Hematopoietic multipotent progenitor cell treated with erythropoietin and hydrocortisone succinate and interleukin-3 and kit ligand, for 4 days (in vitro differentiated cells): ENCODE results near the gene GJB4.
"Not testable (repeated sequence)": the region's sequence is repeated elsewhere in the genome, so short reads cannot be mapped to it uniquely, and the experiment has no call there.

Experiments
- DNase-seq: peaks from one replicate; pipeline ENCODE4 v3.0.0-alpha.2; 2015

GJB4 gene

DNA sequence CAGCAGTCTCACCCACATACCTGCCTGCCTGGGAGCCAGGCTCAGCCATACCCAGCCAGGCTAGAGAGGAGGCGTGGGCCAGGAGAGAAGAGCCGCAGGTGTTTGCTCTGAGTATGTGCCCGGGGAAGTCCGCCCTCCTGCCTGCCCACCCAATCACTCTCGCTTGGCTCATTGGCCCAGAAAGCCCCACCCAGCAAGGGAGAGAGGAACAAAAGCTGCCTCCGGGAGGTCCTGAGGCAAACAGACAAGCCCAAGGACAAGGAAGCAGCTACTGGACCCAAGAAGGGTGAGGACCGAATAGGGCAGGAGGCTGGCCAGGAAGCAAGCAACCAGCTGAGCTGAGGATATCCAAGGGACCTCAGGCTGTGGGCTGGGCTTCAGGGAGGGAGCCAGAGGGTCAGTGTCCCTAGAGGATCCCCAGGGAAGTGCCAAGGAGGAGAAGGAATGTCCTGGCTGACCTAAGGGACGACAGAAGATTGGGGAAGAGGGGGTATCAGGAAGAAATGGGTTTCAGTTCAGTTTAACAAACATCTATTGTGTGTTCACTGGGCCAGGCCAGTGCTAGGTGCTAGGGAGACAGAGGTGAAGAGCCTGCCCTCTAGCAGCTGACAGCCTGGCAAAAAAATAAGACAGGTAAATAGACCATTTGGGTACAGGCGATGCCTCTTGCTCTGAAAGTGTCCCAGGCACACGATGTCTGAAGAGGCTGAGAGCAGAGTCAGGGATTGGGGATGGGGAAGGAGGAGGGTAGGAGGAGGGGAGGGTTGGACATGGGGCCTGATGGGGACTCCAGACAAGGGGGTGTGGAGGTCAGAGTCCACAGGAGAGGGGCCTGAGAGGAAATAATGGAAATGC lies at the start of gene GJB4:
Gene GJB4 (plus strand): TSS at position 238 of the 855 bp plus-strand sequence. CDS start 1,515 bp downstream, outside the sequence.
- DNase-seq = no peak

DNA sequence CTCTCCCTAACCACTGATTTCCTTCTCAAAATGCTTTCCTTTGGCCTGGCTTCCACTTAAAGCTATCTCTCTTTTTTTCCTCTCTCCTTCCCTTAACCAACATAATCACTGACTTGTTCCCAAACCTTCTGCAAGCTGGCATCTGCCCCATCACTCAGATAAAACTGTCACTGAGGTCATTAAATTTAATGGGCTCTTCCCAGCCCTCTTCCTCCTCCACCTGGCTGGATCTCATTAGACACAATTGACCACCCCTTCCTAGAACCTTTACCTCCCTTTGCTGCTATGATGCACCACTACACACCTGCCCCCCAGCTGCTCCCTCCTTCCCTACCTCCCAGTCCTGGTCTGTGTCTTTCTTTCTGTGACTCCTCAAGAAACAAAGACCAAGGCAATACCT lies 48.7 kb upstream of the GJB4 start:
- DNase-seq = no peak

DNA sequence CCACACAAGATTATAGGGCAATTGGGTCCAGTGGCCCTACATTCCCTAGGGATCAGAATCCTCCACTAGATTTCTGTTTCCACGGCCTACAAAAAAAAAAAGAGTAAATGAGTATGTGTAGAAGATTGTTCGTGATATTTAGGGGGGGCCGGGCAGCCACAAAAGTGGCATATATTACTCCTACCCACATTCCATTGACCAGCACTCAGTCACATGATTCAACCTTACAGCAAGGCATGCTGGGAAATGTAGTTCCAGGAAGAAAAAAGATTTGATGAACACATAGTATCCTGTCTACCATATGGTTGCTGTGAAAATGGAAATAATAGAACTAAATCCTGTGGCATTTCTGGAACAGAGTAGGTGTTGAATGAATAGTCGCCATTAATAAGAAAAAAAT lies 48.1 kb upstream of the GJB4 start:
- peak; percentile 16 for DNase-seq

DNA sequence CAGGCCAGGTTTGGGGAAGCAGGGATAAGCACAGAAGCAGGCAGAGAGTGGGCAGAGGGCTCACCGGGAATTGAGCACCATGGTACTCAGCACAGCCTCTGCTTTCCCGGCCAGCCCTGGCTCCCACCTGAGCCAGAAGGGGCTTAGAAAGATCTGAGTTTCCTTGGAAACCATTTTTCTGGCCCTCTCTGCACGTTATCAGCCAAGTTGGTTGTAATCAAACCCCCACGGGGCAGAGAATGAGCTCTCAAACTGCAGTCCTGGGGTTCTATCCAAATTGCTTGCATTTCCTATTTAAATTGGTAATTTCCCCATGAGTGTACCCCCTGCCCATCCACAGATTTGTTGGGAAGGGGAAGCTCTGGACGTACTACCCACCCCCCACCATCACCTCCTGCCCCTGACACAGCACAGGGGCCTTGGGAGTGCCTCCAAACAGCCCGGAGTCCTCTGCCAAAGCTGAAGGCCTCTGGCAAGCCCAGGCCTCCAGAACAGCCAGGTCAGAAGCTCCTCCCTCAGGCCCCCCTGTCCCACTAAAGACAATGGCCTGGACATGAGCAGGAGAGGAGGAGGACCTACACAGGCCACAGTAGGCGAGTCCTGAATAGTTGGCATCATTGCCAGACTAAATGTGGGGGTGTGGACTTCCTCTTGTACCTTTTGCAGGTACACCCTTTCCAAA lies 47.4 kb upstream of the GJB4 start:
- no peak for DNase-seq

DNA sequence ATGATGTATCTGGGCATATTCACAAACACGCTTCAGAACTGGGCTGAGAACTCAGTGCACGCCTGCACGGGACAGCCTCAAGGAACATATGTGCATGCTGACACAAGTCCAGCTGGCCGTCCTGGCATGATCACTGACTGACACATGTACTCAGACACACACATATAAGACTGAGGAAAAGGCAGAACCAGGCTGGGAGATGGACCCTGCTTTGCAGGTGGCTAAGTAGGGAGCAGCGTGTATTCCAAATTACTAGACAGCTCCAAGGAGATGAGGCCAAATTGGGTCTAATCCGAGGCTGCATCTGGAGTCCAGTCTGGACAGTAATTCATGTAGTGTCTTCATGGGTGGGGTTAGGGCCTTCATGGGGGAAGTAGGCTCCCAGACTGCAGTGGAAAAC lies 46.1 kb upstream of the GJB4 start:
- no peak for DNase-seq

DNA sequence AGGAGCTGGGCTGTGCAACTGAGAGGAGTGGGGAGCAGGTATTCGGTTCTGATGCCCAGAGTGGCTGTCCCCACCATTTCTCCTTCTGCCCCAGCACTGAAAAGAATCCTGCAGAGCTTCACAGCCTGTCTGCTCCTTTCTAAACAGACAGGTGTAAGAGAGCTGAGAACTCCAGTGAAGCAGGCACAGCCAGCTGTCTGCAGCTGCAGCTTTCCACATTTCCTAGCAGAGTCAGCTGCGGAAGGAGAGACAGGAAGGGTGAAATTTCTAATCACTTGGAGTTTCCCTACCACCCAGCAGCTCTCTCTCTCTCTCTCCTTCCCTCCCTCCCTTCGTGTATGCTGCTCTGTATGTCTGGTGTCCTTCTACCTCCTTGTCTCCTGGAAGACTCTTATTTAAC lies 45.2 kb upstream of the GJB4 start:
- DNase-seq = no peak

DNA sequence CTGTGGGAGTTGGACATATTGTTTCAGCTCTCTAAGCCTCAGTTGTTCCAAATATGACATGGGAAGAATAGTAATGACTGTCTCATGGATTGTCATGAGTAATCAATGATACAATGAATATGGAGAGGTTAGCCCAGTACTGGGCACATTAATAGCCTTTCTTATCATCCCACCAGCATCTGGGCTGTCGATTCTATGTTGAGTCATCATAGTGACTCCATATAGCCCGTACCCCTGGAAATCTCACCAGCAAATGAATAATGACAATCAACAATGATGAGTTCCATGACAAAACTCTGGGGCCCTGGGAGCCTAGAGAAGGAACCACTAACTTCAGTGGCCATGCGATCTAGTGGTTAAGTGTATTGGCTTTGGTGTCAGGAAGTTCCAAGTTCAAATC lies 44.4 kb upstream of the GJB4 start:
- no peak for DNase-seq

DNA sequence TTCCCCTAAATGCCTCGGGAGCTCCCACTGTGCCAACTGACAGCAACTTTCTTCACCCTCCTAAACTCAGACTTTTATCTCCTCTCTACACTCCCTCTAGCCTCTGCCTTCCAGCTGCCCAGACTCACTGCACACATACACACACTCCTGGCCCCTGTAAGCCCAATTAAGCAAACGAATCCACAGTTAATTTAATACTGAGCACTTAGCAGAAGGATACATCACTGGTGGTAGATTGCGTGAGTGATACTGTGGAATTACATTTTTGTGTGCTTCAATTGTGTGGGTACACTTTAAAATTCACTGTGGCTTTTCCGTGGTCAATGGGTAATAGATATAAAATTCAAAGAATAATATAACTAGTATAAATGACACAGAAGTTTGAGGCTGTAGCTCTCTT lies 38.3 kb upstream of the GJB4 start:
- no peak for DNase-seq

DNA sequence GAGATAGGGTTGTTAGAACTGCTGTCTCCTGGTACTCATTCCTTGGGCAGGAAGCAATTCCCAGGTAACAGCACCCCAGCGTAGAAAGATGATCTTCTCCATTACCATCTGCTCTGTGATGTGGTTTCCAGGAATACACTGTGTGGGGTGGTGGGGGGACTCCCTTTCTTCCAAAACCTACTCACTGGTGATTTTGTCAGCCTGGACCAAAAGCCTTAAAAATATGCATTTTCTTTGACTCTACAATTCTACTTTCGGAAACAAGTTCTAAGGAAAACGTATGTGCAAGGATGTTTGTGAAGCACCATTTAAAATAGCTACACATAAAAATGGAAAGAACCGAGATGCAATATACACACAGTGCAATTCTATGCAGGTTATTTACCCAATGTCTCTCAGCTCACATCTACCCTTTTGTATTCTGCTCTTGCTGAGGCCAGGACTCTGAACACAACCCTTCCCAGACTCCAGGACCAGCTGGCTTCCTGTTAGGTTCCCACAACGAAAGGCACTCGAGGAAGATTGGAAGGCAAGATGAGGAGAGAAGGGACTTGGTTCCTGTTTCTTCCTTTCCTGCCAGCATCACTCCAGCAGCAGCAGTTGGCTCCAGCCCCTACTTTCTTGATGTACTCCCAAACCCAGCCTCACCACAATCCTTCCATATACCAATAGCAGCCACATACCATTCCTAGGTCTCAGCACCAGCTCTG lies 37.7 kb upstream of the GJB4 start:
- no peak for DNase-seq

DNA sequence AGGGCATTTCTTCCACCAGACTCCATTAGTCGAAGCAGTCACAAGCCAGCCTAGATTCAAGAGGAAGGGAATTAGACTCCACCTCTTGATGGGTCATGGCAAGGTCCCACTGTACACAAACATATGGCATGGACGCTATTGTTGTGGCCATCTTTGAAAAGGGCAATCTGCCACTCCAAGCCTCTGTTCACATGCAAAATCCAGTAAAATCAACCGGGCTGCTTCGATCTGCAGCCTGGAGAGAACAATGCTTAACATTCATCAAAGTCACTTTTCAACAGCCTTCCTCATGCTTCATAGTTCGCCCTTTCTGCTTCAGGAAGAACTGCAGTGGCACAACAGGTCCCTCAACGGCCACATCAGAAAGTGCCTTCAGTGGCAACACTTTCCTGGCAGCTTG lies 32.7 kb upstream of the GJB4 start:
- no peak for DNase-seq

DNA sequence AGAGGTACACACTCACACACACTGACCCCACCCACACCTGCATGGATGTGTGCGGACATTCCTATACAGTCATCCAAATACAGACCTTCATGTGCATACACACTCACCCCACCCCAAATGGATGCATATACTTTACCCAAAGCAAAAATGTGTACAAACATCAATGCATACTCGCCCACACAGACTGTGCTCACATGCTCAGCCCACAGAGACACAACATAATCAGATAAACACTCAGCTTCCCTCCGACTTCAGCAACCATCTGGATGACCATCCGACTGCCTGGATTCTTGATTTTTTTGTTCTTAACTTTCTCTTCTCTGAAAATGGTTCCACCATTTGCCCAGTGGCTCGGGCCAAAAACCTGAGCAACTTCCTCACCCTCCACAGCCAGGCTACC lies 29.1 kb upstream of the GJB4 start:
- DNase-seq = no peak

DNA sequence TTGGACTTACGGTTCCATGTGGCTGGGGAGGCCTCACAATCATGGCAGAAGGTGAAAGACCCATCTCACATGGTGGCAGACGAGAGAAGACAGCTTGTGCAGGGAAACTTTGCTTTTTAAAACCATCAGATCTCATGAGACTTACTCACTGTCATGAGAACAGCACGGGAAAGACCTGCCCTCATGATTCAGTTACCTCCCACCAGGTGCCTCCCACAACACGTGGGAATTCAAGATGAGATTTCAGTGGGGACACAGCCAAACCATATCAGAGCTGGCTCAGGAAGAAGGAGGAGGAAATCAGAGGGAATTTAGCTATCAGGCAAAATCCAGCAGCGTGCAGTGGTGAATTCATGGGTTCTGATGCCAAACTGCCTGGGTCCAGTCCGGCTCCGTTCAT lies 26.7 kb upstream of the GJB4 start:
- DNase-seq = not testable (repeated sequence)

DNA sequence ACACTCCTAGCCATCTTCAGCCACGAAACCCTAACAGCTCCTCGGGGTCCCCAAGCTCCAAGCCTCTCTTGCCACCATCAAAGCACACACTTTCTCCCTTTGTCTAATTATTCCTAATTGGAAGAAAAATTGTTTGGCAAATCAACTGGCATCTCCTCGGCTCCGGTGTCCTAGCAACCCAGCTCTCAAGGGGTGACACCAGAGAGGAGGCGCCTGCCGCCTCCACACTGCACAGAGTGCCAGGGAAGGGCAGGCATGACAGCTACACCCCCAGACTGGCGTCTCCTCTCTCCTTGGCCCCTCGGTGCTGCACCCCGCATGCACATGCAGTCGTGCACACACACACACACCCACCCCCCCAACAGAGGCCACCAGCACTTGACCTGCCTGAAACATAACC lies 22.8 kb upstream of the GJB4 start:
- no peak for DNase-seq

DNA sequence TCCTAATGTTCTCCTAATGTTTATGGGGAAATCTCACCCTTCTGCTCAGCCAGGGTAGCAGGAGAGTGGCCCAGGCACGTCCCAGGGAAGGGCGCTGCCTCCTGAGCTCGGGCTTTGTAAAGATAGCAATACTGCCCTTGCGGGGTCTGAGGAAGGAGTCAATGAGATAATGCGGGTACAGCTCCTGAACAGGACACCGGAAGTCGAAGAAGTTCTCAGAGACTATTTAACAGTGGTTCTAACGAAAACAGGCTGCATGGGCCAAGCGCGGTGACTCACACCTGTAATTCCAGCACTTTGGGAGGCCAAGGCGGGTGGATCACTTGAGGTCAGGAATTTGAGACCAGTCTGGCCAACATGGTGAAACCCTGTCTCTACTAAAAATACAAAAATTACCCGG lies 22.3 kb upstream of the GJB4 start:
- DNase-seq = not testable (repeated sequence)

DNA sequence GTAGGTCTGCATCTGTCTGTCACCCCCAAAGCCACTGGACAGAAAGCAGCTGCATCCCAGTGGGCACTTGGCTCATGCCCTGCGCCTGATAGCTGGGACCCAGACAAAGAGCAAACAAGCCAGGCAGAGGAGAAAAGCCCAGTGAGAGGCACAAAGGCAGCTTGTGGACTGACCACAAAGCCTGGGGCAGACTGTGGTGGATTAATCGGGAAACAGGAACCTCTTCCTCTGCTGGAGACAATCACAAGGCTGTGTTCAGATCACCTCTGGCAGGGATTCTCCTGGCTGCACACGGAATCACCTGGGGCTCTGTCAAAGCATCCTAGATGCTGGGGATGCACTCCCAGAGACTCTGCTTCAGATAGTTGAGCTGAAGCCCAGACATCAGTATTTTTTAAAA lies 19.9 kb upstream of the GJB4 start:
- no peak for DNase-seq

DNA sequence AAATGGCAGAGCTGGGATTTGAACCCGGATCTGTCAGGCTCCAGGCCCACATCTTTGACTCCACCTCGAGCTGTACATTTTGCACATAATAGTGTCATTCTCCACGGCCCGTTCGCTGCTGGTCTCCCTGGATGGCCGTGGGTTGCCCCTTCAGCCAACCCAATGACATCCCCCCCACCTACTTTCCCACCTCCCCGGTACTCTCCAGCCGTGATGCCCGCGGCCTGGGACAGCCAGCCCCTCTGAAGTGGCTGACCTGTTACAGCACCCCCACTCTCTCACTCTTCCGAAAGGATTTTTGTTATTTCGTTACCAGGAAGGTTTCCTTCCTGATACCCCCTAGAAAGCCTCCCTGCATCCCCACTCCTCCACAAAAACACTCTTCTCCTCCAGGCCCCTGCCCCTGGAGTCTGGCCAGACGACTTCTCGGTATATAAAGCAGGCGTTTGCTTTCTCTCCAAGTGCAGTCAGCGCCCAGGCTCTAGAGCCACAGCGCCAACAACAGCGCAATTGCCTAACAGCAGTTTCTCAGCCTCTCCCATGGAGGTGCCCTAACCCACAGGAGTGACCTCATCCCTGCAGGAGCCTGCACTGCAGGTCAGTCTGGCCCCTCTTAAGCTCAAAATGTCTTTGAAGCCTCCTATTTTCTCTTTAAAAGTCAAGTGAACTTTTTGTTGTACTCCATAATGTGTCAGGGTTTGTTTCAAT lies 19.2 kb upstream of the GJB4 start:
- DNase-seq = peak; percentile 12

DNA sequence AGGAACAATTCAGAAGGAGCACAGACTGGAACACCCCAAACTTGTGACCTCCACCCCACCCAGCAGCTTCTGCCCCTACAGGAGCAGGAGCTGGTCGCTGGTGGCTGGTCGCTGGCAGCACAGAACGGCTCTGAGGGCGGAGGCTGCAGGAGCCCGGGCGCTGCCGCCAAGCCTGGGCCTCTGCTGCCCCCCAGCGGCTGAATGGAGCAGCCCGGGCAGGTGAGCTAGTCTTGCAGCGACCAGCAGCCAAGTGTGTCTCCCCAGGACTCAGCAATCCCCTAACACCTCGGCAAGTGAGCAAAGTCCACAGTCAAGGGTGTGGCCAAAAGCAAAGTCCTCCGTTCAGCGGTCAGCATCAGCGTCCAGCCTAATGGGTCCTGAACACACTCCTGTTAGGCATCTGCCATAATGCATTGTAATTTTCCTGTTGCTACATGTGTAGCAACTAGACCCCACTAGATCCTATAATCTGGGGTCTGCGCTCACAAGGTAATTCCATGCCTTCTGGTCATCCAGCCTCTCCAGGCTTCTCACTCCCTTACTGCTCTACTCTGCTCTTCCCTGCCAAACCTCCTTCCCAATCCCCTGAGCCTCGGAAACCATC lies 16.8 kb upstream of the GJB4 start:
- DNase-seq = peak; percentile 86

DNA sequence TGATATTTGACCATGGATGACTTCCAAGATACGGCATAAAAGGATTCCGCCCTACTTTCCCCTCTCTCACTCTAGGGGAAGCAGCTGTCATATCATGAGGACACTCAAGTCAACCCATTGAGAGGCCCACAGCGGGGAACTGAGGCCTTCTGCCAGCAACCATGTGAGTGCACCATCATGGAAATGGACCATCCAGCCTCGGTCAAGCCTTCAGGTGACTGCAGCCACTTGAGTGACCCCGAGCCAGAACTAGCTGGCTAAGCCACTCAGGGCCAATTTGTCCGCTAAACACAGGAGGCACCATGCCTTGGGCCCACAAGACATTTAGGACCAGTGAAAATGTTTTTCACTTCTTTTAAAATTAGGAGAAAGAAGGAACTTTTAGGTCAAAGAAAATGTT lies 15.8 kb upstream of the GJB4 start:
- no peak for DNase-seq

DNA sequence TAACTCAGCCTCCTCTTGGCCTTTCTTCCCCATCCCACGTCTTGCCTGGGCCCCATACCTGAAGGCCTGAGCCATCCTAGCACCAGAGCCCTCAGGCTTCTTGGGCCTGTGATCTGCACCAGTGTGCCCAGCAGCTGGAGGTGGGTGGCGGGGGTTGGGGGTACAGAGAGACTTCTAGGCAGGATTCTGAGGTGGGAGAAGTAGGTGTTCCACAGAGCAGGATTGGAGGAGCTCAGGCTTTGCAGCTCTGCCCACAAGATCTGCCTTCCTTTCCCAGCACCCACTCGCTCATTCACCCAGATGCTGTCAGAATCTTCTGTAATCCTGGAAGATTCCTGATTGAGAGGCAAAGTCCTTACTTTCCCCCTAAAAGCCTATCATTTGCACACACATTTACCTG lies 14.7 kb upstream of the GJB4 start:
- no peak for DNase-seq

DNA sequence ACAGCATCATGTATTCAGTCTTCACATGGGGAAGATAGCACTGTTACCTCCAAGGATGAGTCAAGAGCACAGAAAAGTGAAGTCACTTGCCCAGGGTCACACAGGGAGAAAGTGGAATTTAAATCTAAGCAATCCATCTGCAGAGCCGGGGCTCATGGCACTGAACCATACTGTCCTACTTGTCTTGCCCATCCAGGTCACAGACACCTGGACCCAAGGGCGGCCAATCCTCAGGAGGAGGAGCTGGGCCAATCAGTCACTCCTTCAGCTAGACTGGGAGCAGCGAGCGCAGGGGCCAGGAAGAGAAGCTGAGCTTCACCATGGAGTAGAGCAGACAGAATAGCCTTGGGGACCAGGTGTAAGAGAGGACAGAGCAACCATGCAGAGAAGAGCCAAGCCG lies 13.9 kb upstream of the GJB4 start:
- DNase-seq = no peak

DNA sequence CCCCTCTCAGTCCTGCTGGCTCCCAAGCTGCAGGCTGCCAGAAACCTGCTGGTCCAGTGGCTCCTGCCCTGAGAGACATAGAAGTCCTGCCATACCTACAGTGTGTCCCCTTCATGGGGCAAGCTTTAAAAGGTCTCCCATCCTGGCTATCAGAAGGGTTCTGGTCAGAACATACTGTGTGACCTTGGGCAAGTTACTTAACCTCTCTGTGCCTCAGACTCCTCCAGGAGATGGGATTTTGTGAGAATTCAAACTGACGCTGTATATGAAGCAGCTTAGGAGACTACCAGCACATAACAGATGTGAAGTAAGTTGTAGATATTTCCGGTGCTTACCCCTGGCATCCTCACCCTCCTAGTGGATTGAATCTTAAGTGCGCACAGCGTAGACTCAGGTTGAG lies 13.4 kb upstream of the GJB4 start:
- DNase-seq = no peak

DNA sequence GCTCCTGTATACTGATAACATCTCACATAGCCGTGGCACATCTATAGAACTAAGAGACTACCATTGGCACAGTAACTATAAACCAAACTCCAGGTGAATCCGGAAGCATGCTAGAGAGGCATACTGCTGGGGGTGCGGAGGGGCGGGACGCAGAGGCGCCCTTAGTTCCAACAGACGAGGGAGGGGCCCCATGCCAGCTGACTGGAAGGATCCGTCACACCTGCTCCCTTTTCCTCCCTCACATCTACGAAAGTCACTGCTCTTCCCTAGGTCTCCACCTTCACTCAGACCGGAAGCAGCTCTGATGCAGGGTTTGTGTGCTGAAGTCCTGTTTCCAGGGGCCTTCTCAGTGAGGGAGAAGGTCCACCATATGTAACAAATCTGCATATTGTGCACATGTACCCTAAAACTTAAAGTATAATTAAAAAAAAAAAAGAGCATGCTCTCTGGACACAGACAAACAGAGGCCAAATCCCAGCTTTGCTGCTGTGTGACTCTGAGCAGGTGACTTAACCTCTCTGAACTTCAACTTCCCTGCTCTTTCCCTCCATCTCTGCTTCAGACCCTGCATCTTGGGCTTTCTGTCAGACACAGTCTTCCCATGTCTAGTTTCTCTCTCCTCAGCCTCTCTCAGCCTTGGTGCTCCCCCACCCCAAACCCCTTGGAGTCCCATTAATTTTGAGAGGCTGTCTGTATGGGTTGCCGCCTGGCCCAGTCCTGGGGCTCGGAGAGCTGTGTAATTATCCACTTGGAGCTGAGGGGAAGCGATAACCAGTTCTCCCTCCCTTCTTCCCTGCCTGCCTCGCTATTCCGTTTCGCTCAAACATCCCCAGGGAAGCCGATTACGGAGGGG lies 12.5 kb upstream of the GJB4 start:
- DNase-seq = no peak
